ACC112 (cell line): ENCODE data around the gene PARP4.
"Not testable (repeated sequence)": the region's sequence is repeated elsewhere in the genome, so short reads cannot be mapped to it uniquely, and the experiment has no call there.

Experiments used
- H2AFZ ChIP-seq: fragments of 200-600 bp; sonication (generic); one replicate; pipeline ENCODE4 v1.6.0; 2017; ENCODE audit warnings: antibody characterized with exemption, low read length; ENCODE audit not compliant: unreplicated experiment
- H3K27ac ChIP-seq: fragments of 200-600 bp; sonication (generic); 2 replicates; pipeline ENCODE4 v1.5.1; 2014; ENCODE audit warnings: low read depth, mild to moderate bottlenecking, antibody characterized with exemption, low read length, moderate library complexity
- H3K27me3 ChIP-seq: fragments of 200-600 bp; sonication (generic); 2 replicates; pipeline ENCODE4 v1.6.1; 2014; ENCODE audit warnings: mild to moderate bottlenecking, antibody characterized with exemption, low read length, moderate library complexity, mixed read lengths; ENCODE audit not compliant: insufficient read depth
- H3K36me3 ChIP-seq: fragments of 200-600 bp; sonication (generic); 2 replicates; pipeline ENCODE4 v1.6.1; 2016; ENCODE audit warnings: mild to moderate bottlenecking, antibody characterized with exemption, low read length, moderate library complexity, mixed read lengths; ENCODE audit not compliant: insufficient read depth
- H3K4me1 ChIP-seq: fragments of 200-600 bp; sonication (generic); one replicate; pipeline ENCODE4 v1.6.1; 2016; ENCODE audit warnings: low read length, mixed read lengths; ENCODE audit not compliant: insufficient read depth, unreplicated experiment, control insufficient read depth
- H3K4me3 ChIP-seq: fragments of 200-600 bp; sonication (generic); 2 replicates; pipeline ENCODE4 v1.5.1; 2014; ENCODE audit warnings: mild to moderate bottlenecking, low read depth, low read length
- H3K79me2 ChIP-seq: fragments of 200-600 bp; sonication (generic); one replicate; pipeline ENCODE4 v1.6.0; 2016; ENCODE audit warnings: low read length; ENCODE audit not compliant: control insufficient read depth, unreplicated experiment, insufficient read depth

PARP4 gene

DNA sequence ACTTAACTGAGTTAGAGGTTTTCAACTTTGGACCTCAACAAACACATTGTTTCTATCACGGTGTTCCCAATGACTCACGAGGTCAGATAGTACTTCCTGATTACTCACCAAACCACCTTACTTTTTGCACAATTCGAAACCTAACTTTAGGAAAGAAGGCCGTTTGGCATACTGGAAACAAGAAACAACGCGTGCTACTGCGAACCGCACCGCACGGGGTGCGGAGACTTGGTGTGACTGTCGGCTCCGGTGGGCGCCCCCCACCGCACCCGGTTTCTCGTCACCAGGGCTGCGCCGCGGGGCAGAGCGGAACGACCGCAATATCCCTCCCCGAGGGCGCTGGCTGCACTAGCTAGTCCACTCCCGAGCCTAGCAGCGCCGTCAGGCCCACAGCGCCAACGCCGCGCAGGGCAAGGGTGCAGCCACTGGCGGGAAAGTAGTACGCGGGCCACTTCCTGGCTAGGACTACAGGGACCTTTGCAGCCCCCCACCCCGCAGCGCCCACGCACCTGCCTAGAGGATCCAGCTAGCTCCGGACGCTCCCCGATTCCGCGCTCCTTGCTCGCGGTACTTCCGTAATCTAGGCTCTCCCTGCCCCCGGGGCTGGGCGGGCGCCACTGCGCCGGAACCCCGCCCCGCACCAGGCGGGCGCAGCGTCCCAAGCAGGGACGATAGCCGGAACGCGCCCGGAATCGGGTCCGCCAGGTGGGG is at the start of gene PARP4:
Gene PARP4, minus strand, starts transcription at position 582 of the 711 bp plus-strand sequence. CDS start 9,002 bp downstream, outside the sequence.
- Histone ChIP-seq H3K36me3 (peaks cover 9% of the 10 kb centered on the region), H3K79me2 (peaks cover 41% of the 10 kb centered on the region), H3K4me3 (peak within 1 kb of the TSS; percentile 93), H3K27ac (peak within 1 kb of the TSS; percentile 93), H3K4me1 (peaks cover 14% of the 10 kb centered on the region), H3K27me3 (no peaks in the 10 kb centered on the region), H2AFZ (peak within 1 kb of the TSS; percentile 74)

DNA sequence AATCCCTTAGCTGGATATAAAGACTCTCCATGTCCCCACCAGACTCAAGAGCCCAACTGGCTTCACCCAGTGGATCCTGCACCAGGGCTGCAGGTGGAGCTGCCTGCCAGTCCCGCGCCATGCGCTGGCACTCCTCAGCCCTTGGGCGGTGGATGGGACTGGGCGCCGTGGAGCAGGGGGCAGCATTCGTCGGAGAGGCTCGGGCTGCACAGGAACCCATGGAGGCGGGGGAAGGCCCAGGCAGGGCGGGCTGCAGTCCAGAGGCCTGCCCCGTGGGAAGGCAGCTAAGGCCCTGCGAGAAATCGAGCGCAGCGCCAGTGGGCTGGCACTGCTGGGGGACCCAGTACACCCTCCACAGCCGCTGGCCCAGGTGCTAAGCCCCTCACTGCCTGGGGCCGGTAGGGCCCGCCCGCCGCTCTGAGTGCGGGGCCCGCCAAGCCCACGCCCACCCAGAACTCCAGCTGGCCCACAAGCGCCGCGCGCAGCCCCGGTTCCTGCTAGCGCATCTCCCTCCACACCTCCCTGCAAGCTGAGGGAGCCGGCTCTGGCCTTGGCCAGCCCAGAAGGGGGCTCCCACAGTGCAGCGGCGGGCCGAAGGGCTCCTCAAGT is 48.1 kb upstream of the PARP4 start:
- not testable (repeated sequence) for H3K36me3 ChIP-seq, H3K79me2 ChIP-seq, H3K4me3 ChIP-seq, H3K27ac ChIP-seq, H3K27me3 ChIP-seq, H2AFZ ChIP-seq, H3K4me1 ChIP-seq

DNA sequence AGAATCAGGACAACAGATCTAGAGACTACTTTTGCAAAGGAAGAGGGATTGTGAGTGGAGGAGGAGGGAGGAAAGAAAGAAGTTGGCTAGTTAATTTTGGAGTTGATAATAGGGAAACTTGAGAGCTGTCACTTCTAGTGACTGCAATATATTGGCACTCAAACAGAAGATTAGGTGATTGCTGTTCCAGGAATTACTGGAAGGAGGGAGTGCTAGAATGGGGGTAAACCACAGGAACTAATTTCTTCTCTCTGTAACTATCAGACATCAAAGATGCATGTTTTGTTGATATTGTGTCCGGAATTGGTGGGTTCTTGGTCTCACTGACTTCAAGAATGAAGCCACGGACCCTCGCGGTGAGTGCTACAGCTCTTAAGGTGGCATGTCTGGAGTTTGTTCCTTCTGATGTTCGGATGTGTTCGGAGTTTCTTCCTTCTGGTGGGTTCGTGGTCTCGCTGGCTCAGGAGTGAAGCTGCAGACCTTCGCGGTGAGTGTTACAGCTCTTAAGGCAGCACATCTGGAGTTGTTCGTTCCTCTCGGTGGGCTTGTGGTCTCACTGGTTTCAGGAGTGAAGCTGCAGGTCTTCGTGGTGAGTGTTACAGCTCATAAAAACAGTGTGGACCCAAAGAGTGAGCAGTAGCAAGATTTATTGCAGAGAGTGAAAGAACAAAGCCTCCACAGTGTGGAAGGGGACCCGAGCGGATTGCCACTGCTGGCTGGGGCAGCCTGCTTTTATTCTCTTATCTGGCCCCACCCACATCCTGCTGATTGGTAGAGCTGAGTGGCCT is 47.0 kb upstream of the PARP4 start:
- H2AFZ ChIP-seq, H3K27ac ChIP-seq, H3K79me2 ChIP-seq, H3K4me3 ChIP-seq, H3K27me3 ChIP-seq, H3K4me1 ChIP-seq, H3K36me3 ChIP-seq: not testable (repeated sequence)

DNA sequence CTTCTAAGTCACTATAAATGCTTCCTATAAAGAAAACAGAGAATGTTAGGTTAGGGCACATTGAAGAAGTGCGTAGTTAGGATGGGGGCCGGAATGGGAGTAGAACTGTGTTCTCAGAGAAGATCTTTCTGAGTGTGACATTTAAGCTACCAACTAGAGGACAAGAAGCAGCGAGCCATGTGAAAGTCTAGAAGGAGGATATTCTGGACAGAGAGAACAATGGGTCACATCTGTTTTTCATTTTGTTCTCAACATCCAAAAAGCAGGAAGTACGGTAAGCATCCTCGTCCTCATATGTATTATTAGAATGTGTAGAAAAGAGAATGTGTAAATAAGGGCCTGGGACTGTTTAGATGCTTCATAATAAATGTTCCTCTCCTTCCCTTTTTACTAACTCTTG is 44.5 kb upstream of the PARP4 start:
- no peak overlapping the region for H3K4me3 ChIP-seq
- no peaks in the 10 kb centered on the region for H3K27me3 ChIP-seq
- H3K36me3 ChIP-seq = no peaks in the 10 kb centered on the region
- H3K79me2 ChIP-seq = no peaks in the 10 kb centered on the region
- no peak overlapping the region for H3K27ac ChIP-seq
- H3K4me1 ChIP-seq = no peaks in the 10 kb centered on the region
- H2AFZ ChIP-seq = no peak overlapping the region

DNA sequence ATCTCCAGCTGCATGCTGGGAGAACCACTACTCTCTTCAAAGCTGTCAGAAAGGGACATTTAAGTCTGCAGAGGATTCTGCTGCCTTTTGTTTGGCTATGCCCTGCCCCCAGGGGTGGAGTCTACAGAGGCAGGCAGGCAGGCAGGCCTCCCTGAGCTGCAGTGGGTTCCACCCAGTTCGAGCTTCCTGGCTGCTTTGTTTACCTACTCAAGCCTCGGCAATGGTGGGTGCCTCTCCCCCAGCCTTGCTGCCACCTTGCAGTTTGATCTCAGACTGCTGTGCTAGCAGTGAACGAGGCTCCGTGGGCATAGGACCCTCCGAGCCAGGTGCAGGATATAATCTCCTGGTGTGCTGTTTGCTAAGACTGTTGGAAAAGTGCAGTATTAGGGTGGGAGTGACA is 41.3 kb upstream of the PARP4 start:
- H3K4me1 ChIP-seq, H3K27me3 ChIP-seq, H3K36me3 ChIP-seq, H3K79me2 ChIP-seq, H3K4me3 ChIP-seq, H3K27ac ChIP-seq, H2AFZ ChIP-seq: not testable (repeated sequence)

DNA sequence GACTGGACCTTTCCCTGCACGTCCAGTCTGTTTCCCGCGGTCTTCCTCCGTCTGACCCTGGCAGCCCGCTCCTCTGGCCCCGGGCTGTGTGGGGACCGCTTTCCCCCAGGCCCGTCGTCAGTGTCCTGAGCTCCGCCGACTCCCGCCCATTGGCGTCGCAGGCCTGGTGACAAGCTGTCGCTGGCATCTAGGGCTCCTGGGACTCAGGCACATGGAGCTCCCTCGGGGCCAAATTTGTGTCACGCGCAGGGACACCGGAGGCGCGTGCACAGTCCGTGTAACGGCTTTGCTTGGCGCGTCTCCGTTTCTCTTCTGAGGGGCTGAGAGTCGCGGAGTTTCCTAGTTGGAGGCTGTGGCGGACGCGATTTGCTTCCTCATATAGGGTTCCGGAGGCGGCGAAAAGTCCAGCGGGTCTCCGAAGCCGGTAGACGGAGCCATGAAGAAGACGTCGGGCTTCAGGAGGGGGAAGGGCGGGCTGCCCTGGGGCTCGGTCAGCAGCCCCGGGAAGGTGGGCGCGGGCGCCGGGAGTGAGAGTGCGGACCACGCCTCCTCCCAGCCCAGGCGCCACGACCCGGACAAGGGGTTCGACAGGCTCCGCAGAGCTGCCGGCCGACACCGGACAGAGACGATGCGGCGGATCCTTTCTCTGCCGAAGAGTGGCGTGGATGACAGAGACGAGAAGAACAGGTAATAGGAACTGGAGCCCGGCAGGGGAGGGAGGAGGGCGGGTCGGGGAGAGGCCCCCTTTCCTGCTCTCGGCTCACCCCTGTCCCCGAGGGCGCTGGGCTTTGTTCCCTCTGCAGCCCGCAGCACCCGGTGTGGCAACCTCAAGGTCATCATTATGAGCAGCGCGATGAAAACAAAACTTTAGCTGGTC is 29.1 kb upstream of the PARP4 start:
- H3K4me3 ChIP-seq = peak overlapping the region; percentile 75
- not testable (repeated sequence) for H3K4me1 ChIP-seq, H3K36me3 ChIP-seq, H3K27ac ChIP-seq, H3K79me2 ChIP-seq
- peak overlapping the region; percentile 56 for H2AFZ ChIP-seq
- H3K27me3 ChIP-seq = peaks cover 15% of the 10 kb centered on the region

DNA sequence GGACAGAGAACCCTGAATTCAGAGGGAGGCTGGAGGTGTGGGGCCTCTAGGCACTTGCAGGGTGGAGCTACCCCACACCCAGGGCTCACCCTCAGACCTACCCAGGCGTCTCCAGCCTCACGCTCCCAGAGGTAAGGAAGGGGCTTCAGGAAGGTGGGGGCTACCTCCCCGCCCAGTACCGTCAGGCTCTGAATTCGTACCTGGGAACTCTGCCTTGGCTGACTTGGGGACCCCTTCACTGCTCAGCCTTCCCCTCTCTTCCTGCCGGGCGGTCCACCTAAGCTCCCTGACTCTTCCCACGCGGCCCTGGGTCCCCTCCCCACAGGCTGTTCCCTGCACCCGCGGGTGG is 28.5 kb upstream of the PARP4 start:
- Histone ChIP-seq H3K4me1 (no peaks in the 10 kb centered on the region), H3K4me3 (peak overlapping the region; percentile 75), H3K79me2 (no peaks in the 10 kb centered on the region), H3K27me3 (peaks cover 15% of the 10 kb centered on the region), H3K27ac (no peak overlapping the region), H3K36me3 (no peaks in the 10 kb centered on the region), H2AFZ (peak overlapping the region; percentile 56)

DNA sequence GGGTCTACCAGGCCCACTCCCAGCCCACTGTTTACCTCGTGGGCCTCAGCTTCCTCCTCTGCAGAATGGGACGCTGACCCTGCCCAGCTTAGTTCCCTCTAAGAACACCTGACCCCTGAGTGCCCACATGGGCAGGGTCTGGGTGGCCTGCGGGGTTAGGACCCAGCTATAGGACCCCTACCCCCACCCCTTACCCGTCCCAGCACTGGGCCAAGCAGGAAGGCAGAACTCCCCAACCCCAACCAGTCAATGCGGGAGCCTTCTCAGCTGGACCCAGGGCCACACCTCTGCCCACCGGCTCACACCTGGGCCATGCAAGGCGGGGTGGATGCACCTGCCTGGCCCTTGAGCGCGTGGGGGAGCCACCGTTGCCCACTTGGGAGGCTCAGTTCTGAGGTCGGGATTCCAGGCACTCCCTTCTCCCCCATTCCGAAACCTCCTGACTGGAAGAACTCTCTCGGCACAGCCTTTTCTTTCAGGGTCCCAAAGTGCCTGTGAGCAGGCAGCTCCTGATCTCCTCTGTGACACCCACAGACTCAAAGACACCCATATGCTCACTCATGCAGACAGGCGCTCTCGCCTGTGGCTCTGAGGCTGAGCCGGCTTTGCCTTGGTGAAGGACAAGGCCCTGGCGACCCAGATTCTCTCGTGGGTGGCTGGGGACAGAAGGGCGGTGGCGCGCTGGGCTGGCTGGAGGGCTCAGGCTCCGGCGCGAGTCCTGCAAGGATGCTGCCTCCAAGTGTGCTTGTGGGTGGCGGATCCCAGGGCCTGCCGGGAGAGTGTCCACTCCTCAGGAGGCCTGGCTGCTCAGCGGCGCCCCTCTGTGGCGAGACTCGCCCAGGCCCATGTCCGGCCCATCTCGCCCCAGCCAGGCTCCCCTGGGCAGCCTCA is 27.9 kb upstream of the PARP4 start:
- Histone ChIP-seq H3K36me3 (no peaks in the 10 kb centered on the region), H3K4me3 (no peak overlapping the region), H3K4me1 (no peaks in the 10 kb centered on the region), H3K27ac (no peak overlapping the region), H2AFZ (no peak overlapping the region), H3K79me2 (no peaks in the 10 kb centered on the region), H3K27me3 (peaks cover 15% of the 10 kb centered on the region)

DNA sequence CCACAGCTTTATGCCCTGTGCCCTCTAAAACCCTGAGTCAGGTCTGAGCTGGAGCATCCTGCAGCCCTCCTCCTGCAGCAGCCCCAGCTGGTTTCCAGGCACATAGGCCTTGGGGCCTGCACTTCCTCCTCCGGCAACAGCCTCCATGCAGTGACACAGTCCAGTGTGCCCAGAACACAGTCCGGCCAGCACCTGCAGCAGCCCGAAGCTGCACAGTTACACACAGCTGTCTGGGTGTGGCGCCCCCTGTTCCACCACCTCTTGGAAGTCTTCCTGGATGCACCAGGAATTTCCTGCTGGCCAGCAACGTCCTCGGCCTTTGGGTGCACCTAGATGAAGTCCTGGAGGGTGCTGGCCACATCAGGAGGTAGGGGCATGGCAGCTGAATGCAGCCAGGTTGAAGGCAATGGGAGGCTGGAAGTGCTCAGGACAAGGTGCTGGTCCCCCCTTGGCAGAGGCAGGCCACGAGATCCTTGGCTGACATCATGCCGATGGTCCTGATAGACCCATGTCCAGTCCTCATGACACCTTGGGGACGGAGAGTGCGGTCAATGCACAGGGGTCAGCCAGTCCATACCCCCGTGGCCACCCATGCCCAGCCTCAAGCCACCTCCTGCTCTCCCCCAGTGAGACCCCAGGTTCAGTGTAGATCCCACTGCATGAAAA is 27.1 kb upstream of the PARP4 start:
- no peak overlapping the region for H3K4me3 ChIP-seq
- H3K36me3 ChIP-seq = no peaks in the 10 kb centered on the region
- no peaks in the 10 kb centered on the region for H3K79me2 ChIP-seq
- peaks cover 15% of the 10 kb centered on the region for H3K27me3 ChIP-seq
- no peak overlapping the region for H2AFZ ChIP-seq
- H3K27ac ChIP-seq = no peak overlapping the region
- H3K4me1 ChIP-seq = no peaks in the 10 kb centered on the region
